ENCODE data around the gene KCNC3. TPM values are rescaled to one million over a fixed set of nuclear protein-coding genes. Genes with fewer than 3 reads are reported as not detected.

The KCNC3 gene
- total and polyA plus RNA-seq, 10 of the 15 experiments (the other 5 are each of a cell fraction or from before 2014, with no cell fraction given) = 0.08 to 3.8 (median 0.44) TPM; not detected in 2

- TF ChIP-seq ZNF687 (IDR thresholded peaks at IDR 0.05) (no peak), IRF5 (IDR thresholded peaks at IDR 0.05; ENCODE audit: borderline replicate concordance) (no peak)
- TF ChIP-seq, protein P1, sequence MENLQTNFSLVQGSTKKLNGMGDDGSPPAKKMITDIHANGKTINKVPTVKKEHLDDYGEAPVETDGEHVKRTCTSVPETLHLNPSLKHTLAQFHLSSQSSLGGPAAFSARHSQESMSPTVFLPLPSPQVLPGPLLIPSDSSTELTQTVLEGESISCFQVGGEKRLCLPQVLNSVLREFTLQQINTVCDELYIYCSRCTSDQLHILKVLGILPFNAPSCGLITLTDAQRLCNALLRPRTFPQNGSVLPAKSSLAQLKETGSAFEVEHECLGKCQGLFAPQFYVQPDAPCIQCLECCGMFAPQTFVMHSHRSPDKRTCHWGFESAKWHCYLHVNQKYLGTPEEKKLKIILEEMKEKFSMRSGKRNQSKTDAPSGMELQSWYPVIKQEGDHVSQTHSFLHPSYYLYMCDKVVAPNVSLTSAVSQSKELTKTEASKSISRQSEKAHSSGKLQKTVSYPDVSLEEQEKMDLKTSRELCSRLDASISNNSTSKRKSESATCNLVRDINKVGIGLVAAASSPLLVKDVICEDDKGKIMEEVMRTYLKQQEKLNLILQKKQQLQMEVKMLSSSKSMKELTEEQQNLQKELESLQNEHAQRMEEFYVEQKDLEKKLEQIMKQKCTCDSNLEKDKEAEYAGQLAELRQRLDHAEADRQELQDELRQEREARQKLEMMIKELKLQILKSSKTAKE (IDR thresholded peaks at IDR 0.05; ENCODE audit: low read depth, poor library complexity, severe bottlenecking) = no peak
Observed at GRCh38 chr19:50323782-50324133, 5.4 kb downstream of the KCNC3 start (continued).
